Measurements from ENCODE around the gene ENTPD6.

The ENTPD6 gene

DNA sequence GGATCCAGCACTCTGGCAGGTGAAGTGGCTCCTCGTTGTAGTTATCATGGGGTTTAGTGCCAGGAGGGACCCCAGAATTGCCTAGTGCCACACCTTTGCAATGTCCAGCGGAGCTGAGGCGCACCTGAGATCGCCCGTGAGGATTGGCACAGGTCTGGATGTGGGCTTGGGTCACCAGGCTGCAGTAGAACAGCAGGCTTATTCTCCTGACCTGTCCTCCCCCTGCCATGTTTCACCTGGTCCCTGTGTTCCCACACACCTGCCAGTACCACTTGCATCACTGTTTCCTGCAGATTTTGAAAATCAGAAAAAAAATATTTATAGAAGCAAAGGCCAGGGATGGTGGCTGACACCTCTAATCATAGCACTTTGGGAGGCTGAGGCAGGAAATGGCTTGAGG is 16.7 kb downstream of the ENTPD6 start:
- H3K27me3 Mint-ChIP-seq (ENCODE audit: low read depth, poor library complexity), result peaks cover 3% of the 10 kb centered on the region
- no peak overlapping the region for H3K4me3 Mint-ChIP-seq
- DNase-seq, result no peak
- H3K4me1 Mint-ChIP-seq, result no peaks in the 10 kb centered on the region
- TF ChIP-seq, protein P1, sequence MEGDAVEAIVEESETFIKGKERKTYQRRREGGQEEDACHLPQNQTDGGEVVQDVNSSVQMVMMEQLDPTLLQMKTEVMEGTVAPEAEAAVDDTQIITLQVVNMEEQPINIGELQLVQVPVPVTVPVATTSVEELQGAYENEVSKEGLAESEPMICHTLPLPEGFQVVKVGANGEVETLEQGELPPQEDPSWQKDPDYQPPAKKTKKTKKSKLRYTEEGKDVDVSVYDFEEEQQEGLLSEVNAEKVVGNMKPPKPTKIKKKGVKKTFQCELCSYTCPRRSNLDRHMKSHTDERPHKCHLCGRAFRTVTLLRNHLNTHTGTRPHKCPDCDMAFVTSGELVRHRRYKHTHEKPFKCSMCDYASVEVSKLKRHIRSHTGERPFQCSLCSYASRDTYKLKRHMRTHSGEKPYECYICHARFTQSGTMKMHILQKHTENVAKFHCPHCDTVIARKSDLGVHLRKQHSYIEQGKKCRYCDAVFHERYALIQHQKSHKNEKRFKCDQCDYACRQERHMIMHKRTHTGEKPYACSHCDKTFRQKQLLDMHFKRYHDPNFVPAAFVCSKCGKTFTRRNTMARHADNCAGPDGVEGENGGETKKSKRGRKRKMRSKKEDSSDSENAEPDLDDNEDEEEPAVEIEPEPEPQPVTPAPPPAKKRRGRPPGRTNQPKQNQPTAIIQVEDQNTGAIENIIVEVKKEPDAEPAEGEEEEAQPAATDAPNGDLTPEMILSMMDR (IDR thresholded peaks at IDR 0.05), result no peak
- H3K27ac Mint-ChIP-seq, result no peak overlapping the region
- no peaks in the 10 kb centered on the region for H3K9me3 Mint-ChIP-seq
- H3K36me3 Mint-ChIP-seq (ENCODE audit: low read depth), result peaks cover 25% of the 10 kb centered on the region

- Mint-ChIP-seq H3K27ac (no peak overlapping the region), H3K9me3 (no peaks in the 10 kb centered on the region), H3K4me3 (no peak overlapping the region), H3K27me3 (ENCODE audit: low read depth, poor library complexity) (no peaks in the 10 kb centered on the region), H3K4me1 (no peaks in the 10 kb centered on the region), H3K36me3 (ENCODE audit: low read depth) (peaks cover 25% of the 10 kb centered on the region)
- TF ChIP-seq, protein P1 (IDR thresholded peaks at IDR 0.05), result no peak
- no peak for DNase-seq
Measured at GRCh38 chr20:25213566-25214425, 18.3 kb downstream of the ENTPD6 start.

- Mint-ChIP-seq H3K27me3 (ENCODE audit: low read depth, poor library complexity) (no peaks in the 10 kb centered on the region), H3K4me1 (no peaks in the 10 kb centered on the region), H3K4me3 (no peak overlapping the region), H3K36me3 (ENCODE audit: low read depth) (peaks cover 25% of the 10 kb centered on the region), H3K9me3 (no peaks in the 10 kb centered on the region), H3K27ac (no peak overlapping the region)
- no peak for DNase-seq
- TF ChIP-seq, protein P1 (IDR thresholded peaks at IDR 0.05), result no peak
Measured at GRCh38 chr20:25214426-25214790, 18.9 kb downstream of the ENTPD6 start.

DNA sequence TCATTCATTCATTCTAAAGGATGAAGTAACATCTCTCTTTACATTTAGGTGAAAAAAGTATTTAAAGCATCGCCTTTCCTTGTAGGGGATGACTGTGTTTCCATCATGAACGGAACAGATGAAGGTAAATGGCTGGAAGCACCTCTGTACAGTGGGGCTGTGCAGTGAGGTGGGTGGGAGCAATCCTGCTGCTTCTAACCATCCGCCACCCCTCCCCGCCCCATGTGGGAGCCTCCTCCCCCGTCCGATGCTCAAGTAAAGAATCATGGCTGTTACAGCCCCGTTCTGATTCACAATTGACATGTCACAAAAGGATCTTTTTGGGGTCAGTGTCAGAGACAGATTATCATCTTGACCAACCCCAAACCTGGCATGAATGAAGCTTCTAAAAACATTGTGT is 19.3 kb downstream of the ENTPD6 start:
- no peak for DNase-seq
- Mint-ChIP-seq H3K4me3 (no peak overlapping the region), H3K36me3 (ENCODE audit: low read depth) (peaks cover 22% of the 10 kb centered on the region), H3K27me3 (ENCODE audit: low read depth, poor library complexity) (no peaks in the 10 kb centered on the region), H3K4me1 (no peaks in the 10 kb centered on the region), H3K9me3 (no peaks in the 10 kb centered on the region), H3K27ac (no peak overlapping the region)
- TF ChIP-seq, protein P1 (IDR thresholded peaks at IDR 0.05), result no peak

- no peaks in the 10 kb centered on the region for H3K4me1 Mint-ChIP-seq
- no peak overlapping the region for H3K4me3 Mint-ChIP-seq
- H3K36me3 Mint-ChIP-seq (ENCODE audit: low read depth), result peaks cover 19% of the 10 kb centered on the region
- H3K9me3 Mint-ChIP-seq, result no peaks in the 10 kb centered on the region
- TF ChIP-seq, protein P1 (IDR thresholded peaks at IDR 0.05), result no peak
- DNase-seq, result no peak
- H3K27ac Mint-ChIP-seq, result no peak overlapping the region
- no peaks in the 10 kb centered on the region for H3K27me3 Mint-ChIP-seq (ENCODE audit: low read depth, poor library complexity)
Measured at GRCh38 chr20:25215521-25215920, 20.0 kb downstream of the ENTPD6 start.
